GM12878 (cell line): ENCODE data around the gene LYRM4. TPM values are rescaled to one million over a fixed set of nuclear protein-coding genes. Genes with fewer than 3 reads are reported as not detected.

ENCODE experiments used
- CUX1 ChIP-seq: IDR thresholded peaks from 2 replicates; pipeline ENCODE4 v1.6.1; 2012; ENCODE audit warnings: improper control_type of control experiment, low read depth, low read length; ENCODE audit not compliant: insufficient replicate concordance
- EP300 ChIP-seq, 2 experiments: fragments of 150-350 bp in 1 of 2; IDR thresholded peaks; 2 replicates each; pipeline ENCODE4 v1.6.1; 2011 to 2012; ENCODE audit warnings: low read depth in 2 of 2, low read length in 2 of 2, borderline replicate concordance in 1 of 2, improper control_type of control experiment in 1 of 2, inconsistent platforms in 1 of 2; ENCODE audit not compliant: control insufficient read depth in 1 of 2
- EZH2 ChIP-seq: IDR thresholded peaks from 2 replicates; pipeline ENCODE4 v1.6.1; 2012; ENCODE audit warnings: low read depth, mild to moderate bottlenecking, control low read depth, inconsistent platforms, low read length, borderline replicate concordance; ENCODE audit not compliant: control insufficient read depth
- MEF2B ChIP-seq: fragments of 450-650 bp; IDR thresholded peaks from 2 replicates; pipeline ENCODE4 v1.6.1; 2018; ENCODE audit warnings: mild to moderate bottlenecking, moderate library complexity; ENCODE audit not compliant: partially characterized antibody, poor library complexity, severe bottlenecking
- RELA ChIP-seq: fragments of 450-650 bp; IDR thresholded peaks from 2 replicates; pipeline ENCODE4 v1.8.0; 2014; ENCODE audit warnings: borderline replicate concordance; ENCODE audit not compliant: partially characterized antibody
- TARDBP ChIP-seq: IDR thresholded peaks from 2 replicates; pipeline ENCODE4 v1.6.1; 2016; ENCODE audit warnings: borderline replicate concordance
- polyA plus RNA-seq, 11 experiments: library from polyadenylated mRNA; depleted of rRNA in 4 of 11; unstranded in 6 of 11; stranded (reverse) in 5 of 11; fragments of >200 nt; fragmentation: Nextera tagmentation in 4 of 11; fragmentation: Illumina TruSeq in 1 of 11; extraction: Ambion mirVana in 4 of 11; extraction: Trizol in 1 of 11; gene quantifications; 1 replicate in 1 of 11; 2 replicates in 10 of 11; pipeline versions ENCODE4 v1.2.1 to v1.2.3, GENCODE V29; 2011 to 2016; ENCODE audit warnings: inconsistent platforms in 2 of 11, missing spikeins in 2 of 11, low read depth in 1 of 11
- total RNA-seq, 4 experiments: library from RNA; depleted of rRNA in 3 of 4; stranded (reverse); fragments of >200 nt in 3 of 4; fragmentation: Illumina TruSeq in 1 of 4; extraction: Trizol in 1 of 4; gene quantifications; 2 replicates each; pipeline versions ENCODE4 v1.2.1 to v1.2.3, GENCODE V29; 2013 to 2021
- TF ChIP-seq, protein P1 (sequence below): IDR thresholded peaks from 2 replicates; pipeline ENCODE4 v1.6.1; 2011; ENCODE audit warnings: borderline replicate concordance, low read depth, mild to moderate bottlenecking, moderate library complexity, low read length; ENCODE audit not compliant: insufficient read depth, poor library complexity, severe bottlenecking
- TF ChIP-seq, protein P2 (sequence below): IDR thresholded peaks from 2 replicates; pipeline ENCODE4 v1.6.1; 2012; ENCODE audit warnings: low read depth, low read length, improper control_type of control experiment

Gene LYRM4
- total and polyA plus RNA-seq, 10 of the 15 experiments (the other 5 are each of a cell fraction or from before 2014, with no cell fraction given): 32.7 to 66.8 (median 44.0) TPM

- TF ChIP-seq, protein P1, sequence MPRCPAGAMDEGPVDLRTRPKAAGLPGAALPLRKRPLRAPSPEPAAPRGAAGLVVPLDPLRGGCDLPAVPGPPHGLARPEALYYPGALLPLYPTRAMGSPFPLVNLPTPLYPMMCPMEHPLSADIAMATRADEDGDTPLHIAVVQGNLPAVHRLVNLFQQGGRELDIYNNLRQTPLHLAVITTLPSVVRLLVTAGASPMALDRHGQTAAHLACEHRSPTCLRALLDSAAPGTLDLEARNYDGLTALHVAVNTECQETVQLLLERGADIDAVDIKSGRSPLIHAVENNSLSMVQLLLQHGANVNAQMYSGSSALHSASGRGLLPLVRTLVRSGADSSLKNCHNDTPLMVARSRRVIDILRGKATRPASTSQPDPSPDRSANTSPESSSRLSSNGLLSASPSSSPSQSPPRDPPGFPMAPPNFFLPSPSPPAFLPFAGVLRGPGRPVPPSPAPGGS: no peak
- TF ChIP-seq CUX1 (no peak), MEF2B (no peak), TARDBP (no peak), RELA (no peak), EZH2 (no peak), EP300 (IDR thresholded peaks at IDR 0.05; ENCODE audit: borderline replicate concordance in 1 of 2, control insufficient read depth in 1 of 2, low read depth in 2 of 2, low read length in 2 of 2) (no peak)
- TF ChIP-seq, protein P2, sequence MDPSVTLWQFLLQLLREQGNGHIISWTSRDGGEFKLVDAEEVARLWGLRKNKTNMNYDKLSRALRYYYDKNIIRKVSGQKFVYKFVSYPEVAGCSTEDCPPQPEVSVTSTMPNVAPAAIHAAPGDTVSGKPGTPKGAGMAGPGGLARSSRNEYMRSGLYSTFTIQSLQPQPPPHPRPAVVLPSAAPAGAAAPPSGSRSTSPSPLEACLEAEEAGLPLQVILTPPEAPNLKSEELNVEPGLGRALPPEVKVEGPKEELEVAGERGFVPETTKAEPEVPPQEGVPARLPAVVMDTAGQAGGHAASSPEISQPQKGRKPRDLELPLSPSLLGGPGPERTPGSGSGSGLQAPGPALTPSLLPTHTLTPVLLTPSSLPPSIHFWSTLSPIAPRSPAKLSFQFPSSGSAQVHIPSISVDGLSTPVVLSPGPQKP: no peak
- TF ChIP-seq, all 136 proteins: peak for 0
Observed at GRCh38 chr6:5076931-5077330, 183.8 kb downstream of the LYRM4 start (continued).
